HL-60/S4 (cell line): ENCODE data around the gene THSD4.
"Not testable (repeated sequence)": the region's sequence is repeated elsewhere in the genome, so short reads cannot be mapped to it uniquely, and the experiment has no call there.

ENCODE experiments used
- in situ Hi-C: fragments of 300-500 bp; cut with MboI; formaldehyde crosslinking; loops from 2 replicates; pipeline ENCODE4 v1.14.3; 2022; ENCODE audit warnings: low sequenced_read_pairs

The THSD4 gene

DNA sequence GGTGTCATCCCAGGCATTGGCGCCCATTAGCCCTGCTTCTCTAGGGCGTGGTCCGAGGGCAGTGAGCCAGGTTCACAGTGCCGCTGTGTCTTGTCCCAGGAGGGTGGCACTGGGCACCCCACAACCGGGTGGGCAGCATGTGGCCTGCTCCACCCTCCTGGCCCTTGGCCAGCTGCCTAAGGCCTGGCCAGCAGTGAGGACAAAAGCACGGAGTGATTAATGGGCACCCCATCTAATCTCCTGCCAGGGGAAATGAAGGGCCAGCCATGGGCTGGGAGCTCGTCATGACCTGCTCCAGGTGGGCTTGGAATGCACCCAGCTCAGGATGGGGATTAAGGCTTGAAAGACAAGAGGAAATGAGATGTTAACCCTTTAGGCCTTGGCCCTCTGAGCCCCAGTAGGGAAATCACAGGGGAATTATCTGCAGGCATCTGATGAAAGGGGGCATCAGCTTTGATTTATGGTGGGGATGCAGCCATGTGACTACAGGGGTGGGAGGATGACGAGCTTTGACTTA is 5.2 kb downstream of the THSD4 start:
- in situ Hi-C loops: no loop called here

DNA sequence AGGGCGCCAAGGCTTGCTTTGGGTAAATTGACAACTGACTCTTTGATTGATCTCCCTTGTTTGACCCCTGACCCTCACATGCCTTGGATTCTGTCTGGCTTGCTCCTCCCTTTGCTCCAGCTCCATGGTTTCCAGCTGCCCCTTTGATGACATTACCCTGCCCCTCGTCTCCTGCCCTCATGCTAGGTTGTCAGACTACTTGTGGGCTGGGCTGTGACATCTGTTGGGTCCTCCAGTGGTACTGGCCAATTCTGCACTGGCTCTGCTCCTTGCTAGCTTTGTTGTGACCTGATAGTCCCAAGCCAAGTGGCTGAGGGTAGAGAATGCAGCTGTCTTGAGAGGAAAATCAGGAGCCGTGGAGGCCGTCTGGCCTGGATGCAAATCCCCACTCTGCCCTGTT is 6.2 kb downstream of the THSD4 start:
- in situ Hi-C loops: no loop called here

DNA sequence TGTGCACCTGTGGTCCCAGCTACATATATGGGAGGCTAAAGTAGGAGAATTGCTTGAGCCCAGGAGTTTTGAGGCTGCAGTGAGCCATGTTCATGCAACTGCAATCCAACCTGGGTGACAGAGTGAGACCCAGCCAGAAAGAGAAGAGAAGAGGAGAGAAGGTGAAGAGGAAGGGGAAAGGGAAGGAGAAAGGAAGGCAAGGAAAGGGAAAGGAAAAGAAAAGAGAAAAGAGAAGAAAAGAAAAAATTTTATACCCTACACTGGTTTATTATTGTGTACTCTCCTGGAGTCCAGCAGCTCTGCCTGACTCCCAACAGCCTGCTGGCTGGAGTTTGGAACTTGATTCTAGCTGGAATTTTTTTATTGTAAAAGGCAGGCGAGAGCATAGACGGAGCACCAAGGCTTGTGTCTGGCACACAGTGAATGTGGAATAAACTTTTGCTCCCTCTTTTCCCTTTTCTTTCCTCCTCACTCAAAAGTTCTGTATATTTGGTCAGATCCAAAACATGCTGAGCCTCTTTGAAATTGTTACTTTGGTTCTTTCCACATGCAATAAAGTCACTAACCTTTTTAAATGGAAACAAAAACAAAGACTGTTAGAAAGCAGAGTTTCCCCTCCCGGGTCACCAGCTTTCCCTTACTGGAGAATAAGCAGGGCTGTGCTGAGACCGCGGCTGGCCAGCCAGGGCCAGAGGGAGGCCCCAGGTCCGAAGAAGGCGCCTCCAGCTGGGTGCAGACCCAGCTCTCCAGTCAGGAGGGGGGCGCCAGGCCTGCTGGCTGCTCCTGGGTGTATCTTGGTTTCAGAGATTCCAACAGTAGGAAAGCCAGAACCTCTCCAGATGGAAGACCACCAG is 9.9 kb downstream of the THSD4 start:
- in situ Hi-C loops: no loop called here

DNA sequence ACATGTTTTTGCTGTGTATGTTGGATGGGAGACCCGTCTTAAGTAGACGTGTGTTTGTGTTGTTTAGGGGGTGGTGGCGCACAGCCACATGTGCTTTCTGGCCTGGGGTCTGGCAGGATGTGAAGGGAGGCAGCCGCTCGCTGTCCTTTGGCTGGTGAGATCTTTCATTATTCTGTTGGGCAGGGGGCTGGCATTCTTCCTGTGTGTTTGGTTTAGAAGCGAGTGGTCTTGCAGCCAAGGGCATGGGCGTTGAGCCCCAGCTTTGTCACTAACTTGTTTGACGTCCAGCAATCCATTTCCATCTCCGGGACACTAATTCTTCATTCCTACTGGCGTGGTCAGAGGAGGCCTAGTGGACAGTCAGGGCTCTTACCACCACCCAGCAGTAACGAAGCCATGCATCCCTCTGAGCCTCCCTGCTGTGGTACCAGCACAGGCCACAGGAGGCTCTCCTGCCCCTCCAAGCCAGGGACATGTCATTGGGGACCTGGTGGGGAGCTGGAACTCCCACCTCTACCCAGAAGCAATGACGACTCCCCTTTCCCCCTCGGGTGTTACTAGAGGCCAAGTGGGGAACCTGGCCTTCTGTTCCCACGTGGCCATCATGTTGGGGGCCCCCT is 10.7 kb downstream of the THSD4 start:
- in situ Hi-C loops: no loop called here

DNA sequence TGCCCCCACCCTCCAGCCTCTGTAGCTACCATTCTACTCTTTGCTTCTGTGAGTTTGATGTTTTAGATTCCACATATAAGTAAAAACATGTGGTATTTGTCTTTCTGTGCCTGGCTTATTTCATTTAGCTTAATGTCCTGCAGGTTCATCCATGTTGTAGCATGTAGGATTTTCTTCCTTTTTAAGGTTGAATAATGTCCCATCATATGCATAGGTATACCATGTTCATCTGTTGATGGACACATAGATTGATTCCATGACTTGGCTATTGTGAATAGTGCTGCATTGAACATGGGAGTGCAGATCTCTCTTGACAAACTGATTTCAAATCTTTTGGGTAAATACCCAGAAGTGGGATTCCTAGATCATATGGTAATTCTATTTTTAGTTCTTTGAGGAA is 11.8 kb downstream of the THSD4 start:
- in situ Hi-C loops: no loop called here

DNA sequence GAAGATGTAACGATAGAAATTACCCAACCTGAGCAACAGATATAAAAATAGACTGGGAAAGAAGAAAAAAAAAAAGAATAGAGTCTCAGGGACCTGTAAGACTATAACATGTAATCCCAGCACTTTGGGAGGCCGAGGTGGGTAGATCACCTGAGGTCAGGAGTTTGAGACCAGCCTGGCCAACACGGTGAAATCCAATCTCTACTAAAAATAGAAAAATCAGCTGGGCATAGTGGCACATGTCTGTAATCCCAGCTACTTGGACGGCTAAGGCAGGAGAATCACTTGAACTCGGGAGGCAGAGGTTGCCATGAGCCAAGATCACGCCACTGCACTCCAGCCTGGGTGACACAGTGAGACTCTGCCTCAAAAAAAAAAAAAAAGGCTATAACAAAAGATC is 12.9 kb downstream of the THSD4 start:
- in situ Hi-C loops: not testable (repeated sequence)

DNA sequence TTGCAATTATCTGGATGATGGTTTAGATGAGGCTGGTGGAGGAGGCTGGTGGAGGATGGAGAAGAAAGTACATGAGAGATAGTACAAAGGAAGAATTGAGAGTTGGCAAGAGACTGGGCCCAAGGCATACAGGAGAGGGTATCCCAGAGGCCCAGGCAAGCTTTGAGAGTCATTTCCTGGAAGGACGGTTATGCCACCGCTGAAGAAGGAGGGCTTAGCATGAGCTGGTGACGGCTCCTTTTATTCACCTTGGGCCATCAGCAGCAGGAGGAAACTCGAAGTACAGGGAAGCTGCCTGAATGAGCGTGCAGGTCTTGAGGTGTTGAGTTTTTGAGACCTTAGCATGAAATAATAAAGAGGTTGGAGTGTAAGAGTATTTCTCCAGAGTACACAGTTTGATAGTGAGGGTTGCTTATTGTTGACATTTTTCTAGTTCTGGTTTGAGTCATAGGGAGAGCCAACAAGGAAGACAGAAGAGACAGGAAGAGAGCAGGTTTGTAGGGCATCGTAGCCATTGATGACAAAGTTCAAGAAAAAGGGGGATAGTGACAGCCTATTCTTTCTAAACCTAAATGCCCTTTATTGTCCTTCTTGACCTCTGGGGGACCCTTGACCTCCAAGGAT is 13.8 kb downstream of the THSD4 start:
- in situ Hi-C loops: no loop called here

DNA sequence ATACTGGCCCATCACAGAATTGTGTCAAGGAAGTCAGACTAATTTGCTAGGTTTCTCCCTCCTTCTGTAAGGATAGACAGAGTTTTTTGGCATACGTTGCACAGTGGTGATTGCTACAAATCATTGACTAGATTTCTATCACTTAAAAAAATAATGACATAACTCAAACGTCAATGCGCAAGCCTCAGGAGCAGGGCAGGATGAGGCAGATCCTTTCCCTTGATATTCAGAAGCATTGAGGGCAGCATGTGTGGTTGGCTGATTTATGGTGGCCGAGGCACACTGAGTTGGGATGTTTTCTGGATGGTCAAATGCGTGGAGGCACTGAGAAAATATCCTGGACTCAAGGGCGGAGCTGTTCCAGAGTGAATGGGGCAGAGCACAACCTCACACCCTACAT is 14.4 kb downstream of the THSD4 start:
- in situ Hi-C loops: no loop called here

DNA sequence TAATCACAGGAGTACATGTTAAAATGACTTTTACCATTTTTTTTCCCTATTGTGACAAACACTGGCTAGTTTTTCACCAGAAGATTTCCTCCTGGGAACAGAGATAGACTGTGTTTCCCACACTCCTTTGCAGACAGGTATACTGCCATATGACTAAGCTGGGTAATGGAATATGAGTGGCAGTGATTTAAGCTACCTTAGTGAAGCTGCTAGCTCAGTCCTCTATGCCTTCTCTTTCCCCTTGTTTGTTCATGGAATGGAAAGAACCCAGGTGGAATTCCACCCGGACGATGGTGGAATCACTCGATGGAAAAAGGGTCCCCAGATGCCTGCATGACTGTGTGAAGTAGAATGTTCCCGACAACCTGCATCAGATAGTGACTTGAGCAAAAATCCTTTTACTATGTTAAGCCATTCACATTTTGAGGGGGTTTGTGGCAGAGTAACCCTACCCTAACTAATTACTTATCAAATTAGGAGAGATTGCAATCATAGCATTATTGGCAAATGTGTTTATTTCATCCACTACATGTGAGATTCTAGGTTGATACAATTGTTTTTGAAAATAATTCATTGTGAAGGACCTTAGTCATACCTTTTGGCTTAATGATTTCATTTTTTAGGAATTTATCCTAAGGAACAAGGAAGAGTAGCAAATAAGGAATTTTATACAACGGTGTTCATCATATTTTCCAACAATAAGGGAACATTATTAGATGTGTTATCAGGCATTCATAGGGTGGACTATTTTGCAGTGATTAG is 16.5 kb downstream of the THSD4 start:
- in situ Hi-C loops: no loop called here

DNA sequence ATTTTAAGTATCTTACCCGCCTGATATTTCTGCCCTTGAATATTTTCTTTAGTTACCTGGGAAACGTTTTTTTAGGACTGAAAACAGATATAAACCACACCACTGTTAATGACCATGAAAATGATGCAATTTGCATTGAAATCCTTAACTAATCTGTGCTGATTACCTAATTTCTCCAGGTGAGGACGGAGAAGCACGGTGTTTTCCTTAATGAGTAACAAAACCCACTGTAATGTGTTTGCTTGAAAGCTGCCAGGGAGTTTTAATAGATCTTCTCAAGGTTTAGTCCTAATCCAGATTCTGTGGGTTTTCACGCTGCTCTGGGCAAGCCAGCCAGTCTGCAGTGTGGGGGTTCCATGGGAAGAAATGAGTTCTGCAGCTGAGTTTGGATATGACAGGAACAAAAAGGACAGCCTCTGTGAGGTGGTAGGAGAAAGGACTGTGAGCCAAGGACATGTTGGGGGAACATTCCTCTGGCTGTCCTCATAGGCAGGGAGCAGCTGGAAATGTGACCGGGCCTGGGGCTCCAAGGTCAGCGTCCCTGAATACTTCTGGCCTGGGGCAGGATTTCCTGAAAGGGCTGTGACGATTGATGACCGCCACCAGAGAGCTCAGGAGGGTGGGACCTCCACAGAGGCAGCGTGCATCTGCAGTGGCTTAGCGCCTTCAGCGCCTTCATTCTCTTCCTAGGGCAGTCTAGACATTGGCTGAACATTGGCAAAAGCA is 18.6 kb downstream of the THSD4 start:
- in situ Hi-C loops: no loop called here

DNA sequence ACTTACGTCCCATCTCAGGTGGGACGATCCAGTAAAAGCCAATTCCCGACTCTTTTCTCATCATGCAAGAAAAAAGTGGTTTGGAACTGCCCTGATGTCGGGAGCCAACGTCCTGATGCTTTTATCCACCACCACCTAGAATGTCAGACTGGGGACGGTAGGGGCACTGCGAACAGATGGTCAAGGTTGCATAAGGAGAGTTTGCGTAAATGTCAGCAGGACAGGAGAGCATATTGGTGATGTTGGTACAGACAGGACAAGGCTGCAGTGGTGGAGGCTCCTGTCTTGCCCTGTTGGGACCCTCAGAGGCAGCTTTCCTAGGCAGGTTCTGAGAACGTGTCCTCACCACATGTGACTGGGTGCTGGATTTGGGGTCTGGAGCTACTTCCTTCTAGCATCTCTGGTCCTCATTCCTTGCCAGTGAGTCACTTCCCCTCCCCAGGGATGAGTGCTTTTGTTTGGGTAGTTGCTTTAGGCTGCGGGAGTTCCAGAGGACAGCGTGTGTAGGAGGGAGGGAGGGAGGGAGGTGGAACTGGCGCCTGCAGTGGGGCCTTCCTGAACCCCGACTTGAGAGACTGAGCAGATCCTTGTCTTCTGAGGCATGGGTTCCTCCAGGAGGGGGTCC is 21.0 kb downstream of the THSD4 start:
- in situ Hi-C loops: no loop called here

DNA sequence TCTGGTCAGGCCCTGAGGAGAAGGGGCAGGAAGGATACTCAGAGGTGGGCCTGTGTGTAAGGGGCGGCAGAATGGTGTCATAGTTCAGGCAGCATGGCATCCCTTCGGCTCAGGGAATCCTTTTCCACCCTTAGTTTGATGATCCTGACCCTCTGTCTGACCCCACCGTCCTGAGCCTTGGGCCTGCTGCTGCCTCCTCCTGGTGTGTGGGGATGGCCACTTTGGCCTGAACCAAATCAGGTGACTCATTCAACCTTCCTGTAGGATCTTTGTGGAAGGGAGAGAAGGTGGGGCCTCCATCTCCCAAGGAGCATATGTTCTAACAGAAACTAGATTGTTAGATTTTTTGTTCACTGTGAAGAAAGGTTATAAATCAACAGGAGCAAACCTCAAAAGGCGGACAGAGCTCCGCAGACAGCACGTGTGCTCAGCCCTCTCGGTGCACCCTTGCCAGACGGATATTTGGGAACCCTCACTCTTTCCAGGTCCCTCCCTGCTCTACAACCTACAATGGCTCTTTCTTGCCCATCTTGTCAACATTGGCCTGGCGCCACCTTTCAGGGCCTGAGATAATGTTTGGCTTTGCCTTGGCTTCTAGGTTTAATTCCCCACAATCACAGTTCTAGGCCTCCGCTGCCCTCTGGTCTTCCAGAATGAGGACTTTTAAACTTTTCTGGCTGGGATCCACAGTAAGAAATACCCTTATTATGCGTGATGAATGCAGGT is 21.7 kb downstream of the THSD4 start:
- in situ Hi-C loops: no loop called here

DNA sequence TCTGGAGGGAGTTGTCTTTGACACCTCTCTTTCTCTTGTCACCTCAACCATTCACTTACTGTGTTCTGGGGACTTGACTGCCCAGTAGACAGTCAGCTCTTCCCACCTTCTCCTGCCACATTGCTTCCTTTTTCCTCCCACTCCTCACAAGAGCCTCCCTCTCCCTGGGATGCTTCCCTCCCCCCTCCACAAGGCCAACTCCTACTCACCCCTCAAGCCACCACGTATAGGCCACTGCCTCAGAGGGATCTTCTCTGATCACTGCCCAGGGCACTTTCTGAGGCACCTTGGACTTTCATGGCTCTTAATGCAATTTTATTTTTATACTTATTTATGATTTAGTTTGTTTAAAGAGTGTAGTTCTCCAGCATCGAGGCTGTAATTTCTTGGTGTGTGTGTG is 23.2 kb downstream of the THSD4 start:
- in situ Hi-C loops: no loop called here

DNA sequence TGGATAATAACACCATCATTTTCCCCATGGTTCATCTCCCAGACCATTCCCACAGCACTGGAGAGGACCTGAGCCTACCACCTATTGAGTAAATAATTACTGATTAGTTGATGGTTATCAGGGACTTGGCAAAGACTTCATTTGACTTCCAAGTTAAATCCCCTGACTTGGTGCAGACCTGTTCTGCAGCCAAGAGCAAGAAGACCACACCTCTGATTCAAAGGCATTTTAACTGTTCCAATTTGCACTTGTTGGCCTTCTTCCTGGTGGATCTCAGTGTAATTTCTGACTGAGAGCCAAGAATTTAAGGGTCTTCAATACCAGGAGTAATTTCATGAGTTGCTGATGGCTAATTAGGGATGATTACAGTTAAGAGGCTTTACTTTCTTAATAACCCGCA is 24.0 kb downstream of the THSD4 start:
- in situ Hi-C loops: no loop called here

DNA sequence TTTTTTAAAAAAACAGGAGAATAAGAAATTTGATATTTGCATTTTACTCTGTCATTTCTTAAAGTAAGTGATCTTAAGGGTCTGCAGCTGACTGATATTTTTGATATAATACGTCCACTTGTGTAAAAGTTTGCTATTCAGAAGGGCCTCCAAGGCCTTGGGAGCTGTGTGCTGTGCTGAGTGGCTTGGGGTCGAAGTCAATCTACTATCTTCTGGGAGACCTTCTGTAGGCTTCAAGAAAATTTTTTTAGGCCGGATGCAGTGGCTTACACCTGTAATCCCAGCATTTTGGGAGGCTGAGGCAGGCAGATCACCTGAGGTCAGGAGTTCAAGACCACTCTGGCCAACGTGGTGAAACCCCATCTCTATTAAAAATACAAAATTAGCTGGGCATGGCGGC is 26.3 kb downstream of the THSD4 start:
- in situ Hi-C loops: no loop called here

DNA sequence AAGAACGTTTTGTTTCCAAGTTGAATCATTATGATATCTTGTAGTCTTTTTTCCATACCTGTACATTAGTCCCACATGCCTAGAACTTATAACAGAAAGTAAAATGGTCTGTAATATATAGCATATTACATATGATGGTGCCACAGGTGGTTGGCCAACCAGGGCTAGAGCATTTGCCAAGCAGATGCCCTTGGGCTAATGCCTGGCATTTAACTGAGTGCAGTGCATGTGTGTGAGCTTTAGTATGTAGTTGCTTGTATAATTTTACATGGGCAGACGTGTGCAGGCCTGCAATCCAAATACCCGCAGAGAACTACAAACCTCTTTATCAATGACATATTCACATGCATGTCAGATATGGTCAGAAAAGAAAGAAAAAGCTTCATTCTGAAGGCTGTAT is 27.5 kb downstream of the THSD4 start:
- in situ Hi-C loops: no loop called here

DNA sequence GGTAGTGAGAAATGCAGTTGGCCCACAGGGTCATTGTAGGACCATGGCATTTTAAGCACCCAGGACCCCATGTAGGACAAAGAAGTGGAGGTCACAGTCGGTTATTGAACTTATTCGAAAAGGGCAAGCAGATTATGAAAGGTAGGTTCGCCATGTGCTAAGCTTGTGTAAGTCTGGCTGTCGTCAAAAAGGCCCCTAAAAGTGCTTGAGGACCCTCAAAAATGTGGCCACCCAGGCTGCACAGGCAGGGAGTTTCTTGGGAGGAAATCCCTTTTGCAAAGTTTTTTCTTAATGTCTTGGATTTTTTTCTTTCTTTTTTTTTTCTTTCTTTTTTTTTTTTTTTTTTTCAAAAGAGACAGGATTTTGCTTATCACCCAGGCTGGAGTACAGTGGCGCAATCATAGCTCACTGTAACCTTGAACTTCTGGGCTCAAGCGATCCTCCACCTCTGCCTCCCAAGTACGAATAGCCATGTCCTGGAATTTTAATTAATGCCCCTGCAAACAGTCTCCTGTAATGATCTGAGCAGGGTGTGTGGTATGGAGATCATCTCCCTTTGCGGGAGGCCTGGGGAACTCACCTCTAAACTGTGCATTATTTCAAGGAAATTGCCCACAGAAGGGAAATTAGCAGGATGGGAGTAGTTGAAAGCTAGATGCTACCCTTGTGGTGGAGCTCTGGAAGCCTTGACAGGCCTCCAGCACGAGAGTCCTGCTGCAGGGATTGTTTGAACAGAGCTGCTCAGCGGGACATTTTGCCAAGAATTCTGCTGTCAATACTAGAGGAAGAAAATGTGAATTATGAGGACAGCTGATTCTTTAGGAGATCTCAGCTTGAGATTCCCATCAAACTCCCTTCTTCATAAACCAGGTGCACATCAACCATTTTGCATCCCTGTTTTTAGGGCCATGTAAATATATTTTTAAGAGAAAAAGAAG is 28.4 kb downstream of the THSD4 start:
- in situ Hi-C loops: no loop called here

DNA sequence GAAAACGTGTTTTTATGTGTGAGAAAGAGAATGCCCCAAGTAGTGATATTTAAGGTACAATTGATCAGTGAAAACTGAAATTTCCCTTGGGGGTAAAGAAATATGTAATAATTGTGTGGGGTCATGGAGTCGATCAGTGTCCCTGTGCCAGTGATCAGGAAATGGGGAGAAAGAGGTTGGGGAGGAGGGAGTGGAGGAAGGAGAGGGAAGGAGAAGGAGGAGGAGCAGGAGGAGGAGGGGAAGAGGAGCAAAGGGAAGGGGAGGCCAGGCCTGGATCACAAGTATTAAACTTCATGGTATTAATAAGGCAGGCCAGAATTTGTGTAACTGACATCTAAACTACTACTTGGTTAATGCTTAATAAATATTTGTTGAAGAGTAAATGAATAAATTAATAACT is 30.4 kb downstream of the THSD4 start:
- in situ Hi-C loops: no loop called here
